Heart left ventricle (tissue), 11 donors: ENCODE data around the gene CLEC4M. TPM values are rescaled to one million over a fixed set of nuclear protein-coding genes. Genes with fewer than 3 reads are reported as not detected.

Source experiments
- polyA plus RNA-seq, 2 donors: library from polyadenylated mRNA; stranded (reverse); fragments of 200-250 nt; gene quantifications; one replicate each; pipeline ENCODE4 v1.2.3, GENCODE V29; 2013
- total RNA-seq, 9 donors: library from RNA; depleted of rRNA in 2 of 9; stranded (reverse); fragments of >200 nt in 2 of 9; fragmentation: NEBNext Ultra II Directional in 3 of 9; extraction: Animal tissue kit (Norgen Biotek cat#: 25700) in 3 of 9; gene quantifications; one replicate each; pipeline versions ENCODE4 v1.1.0 to v1.2.4, GENCODE V29; 2016 to 2023
- donor health status: ischemic (EF 13 %, LVEDD 7.1; RV severe dilation, severe dysfunction).
- donor health status: healthy with polysubstance abuse.
- donor health status: DM: no; HTN: yes; CAD: no.
- donor health status: DM: no; HTN: no; CAD: no.
- donor health status: ischemic (EF 25% LVEDD 5.7; RV mildly dilated, moderate dysfunction).
- donor health status: healthy.
- donor health status: DM: yes; HTN: yes; CAD: no.
- donor health status: PGD.
- donor health status: nonischemic (EF 23%, LVEDD 6.1; RV moderate dilation, normal function).

CLEC4M gene
- total and polyA plus RNA-seq, 11 donors, result not detected

Other genes starting within 250 kb of the CLEC4M start
- 100 to 1,000 TPM in 1 of 9 donors, 10 to 100 TPM in 8; 62.8 to 128 (median 74.4) TPM for gene ZNF358, start 247.1 kb upstream of the CLEC4M start, total RNA-seq
- gene ZNF358, start 247.1 kb upstream of the CLEC4M start, polyA plus RNA-seq, result 100 to 1,000 TPM in 1 of 2 donors, 10 to 100 TPM in 1; 49.3 to 159 TPM
- 10 to 100 TPM; 12.1 to 49.7 (median 14.9) TPM for gene MCOLN1, start 240.6 kb upstream of the CLEC4M start, total RNA-seq
- 10 to 100 TPM; 24.6 to 25.2 TPM for gene MCOLN1, start 240.6 kb upstream of the CLEC4M start, polyA plus RNA-seq
- 100 to 1,000 TPM in 1 of 9 donors, 10 to 100 TPM in 8; 41.4 to 105 (median 49.9) TPM for gene PNPLA6, start 227.5 kb upstream of the CLEC4M start, total RNA-seq
- gene PNPLA6, start 227.5 kb upstream of the CLEC4M start, polyA plus RNA-seq, result 10 to 100 TPM; 35.6 to 51.1 TPM
- 1 to 10 TPM in 3 of 9 donors, under 1 TPM in 6; 0.25 to 3.7 (median 0.83) TPM for gene CAMSAP3, start 167.4 kb upstream of the CLEC4M start, total RNA-seq
- under 1 TPM; 0.04 to 0.34 TPM for gene CAMSAP3, start 167.4 kb upstream of the CLEC4M start, polyA plus RNA-seq
- 10 to 100 TPM; 16.3 to 36.2 (median 23.6) TPM for gene XAB2, start 133.7 kb upstream of the CLEC4M start, total RNA-seq
- gene XAB2, start 133.7 kb upstream of the CLEC4M start, polyA plus RNA-seq, result 10 to 100 TPM; 19.9 to 25.0 TPM
- 100 to 1,000 TPM in 7 of 9 donors, 10 to 100 TPM in 2; 22.3 to 185 (median 136) TPM for gene PET100, start 133.4 kb upstream of the CLEC4M start, total RNA-seq
- gene PET100, start 133.4 kb upstream of the CLEC4M start, polyA plus RNA-seq, result 100 to 1,000 TPM in 1 of 2 donors, 10 to 100 TPM in 1; 55.4 to 405 TPM
- 1 to 10 TPM in 7 of 9 donors, under 1 TPM in 2; 0.54 to 3.0 (median 1.3) TPM for gene PCP2, start 129.5 kb upstream of the CLEC4M start, total RNA-seq
- under 1 TPM; 0.62 to 0.65 TPM for gene PCP2, start 129.5 kb upstream of the CLEC4M start, polyA plus RNA-seq
- gene STXBP2, start 126.1 kb upstream of the CLEC4M start, total RNA-seq, result 10 to 100 TPM in 2 of 9 donors, 1 to 10 TPM in 7; 1.2 to 46.7 (median 4.7) TPM
- 1 to 10 TPM; 4.2 to 6.7 TPM for gene STXBP2, start 126.1 kb upstream of the CLEC4M start, polyA plus RNA-seq
- 1 to 10 TPM in 1 of 9 donors, not detected in 8; 2.6 TPM for gene RETN, start 94.2 kb upstream of the CLEC4M start, total RNA-seq
- gene RETN, start 94.2 kb upstream of the CLEC4M start, polyA plus RNA-seq, result 1 to 10 TPM; 4.8 to 9.2 TPM
- 1 to 10 TPM in 1 of 9 donors, under 1 TPM in 5, not detected in 3; 0.16 to 1.4 (median 0.54) TPM for gene MCEMP1, start 86.2 kb upstream of the CLEC4M start, total RNA-seq
- gene MCEMP1, start 86.2 kb upstream of the CLEC4M start, polyA plus RNA-seq, result 1 to 10 TPM in 1 of 2 donors, under 1 TPM in 1; 0.34 to 1.1 TPM
- 100 to 1,000 TPM in 4 of 9 donors, 10 to 100 TPM in 5; 65.9 to 124 (median 96.9) TPM for gene TRAPPC5, start 82.4 kb upstream of the CLEC4M start, total RNA-seq
- gene TRAPPC5, start 82.4 kb upstream of the CLEC4M start, polyA plus RNA-seq, result 100 to 1,000 TPM in 1 of 2 donors, 10 to 100 TPM in 1; 60.1 to 170 TPM
- 1 to 10 TPM in 1 of 9 donors, under 1 TPM in 2, not detected in 6; 0.23 to 1.5 (median 0.54) TPM for gene FCER2, start 61.1 kb upstream of the CLEC4M start, total RNA-seq
- under 1 TPM; 0.06 to 0.15 TPM for gene FCER2, start 61.1 kb upstream of the CLEC4M start, polyA plus RNA-seq
- gene CLEC4G, start 31.1 kb upstream of the CLEC4M start, total RNA-seq, result 1 to 10 TPM in 4 of 9 donors, under 1 TPM in 4, not detected in 1; 0.29 to 6.4 (median 1.1) TPM
- under 1 TPM; 0.22 to 0.38 TPM for gene CLEC4G, start 31.1 kb upstream of the CLEC4M start, polyA plus RNA-seq
- 10 to 100 TPM in 2 of 9 donors, 1 to 10 TPM in 7; 1.3 to 56.2 (median 5.4) TPM for gene CD209, start 15.7 kb upstream of the CLEC4M start, total RNA-seq
- under 1 TPM; 0.53 to 0.75 TPM for gene CD209, start 15.7 kb upstream of the CLEC4M start, polyA plus RNA-seq
- 10 to 100 TPM; 18.2 to 41.9 (median 22.1) TPM for gene EVI5L, start 67.0 kb downstream of the CLEC4M start, total RNA-seq
- 10 to 100 TPM; 20.5 to 34.7 TPM for gene EVI5L, start 67.0 kb downstream of the CLEC4M start, polyA plus RNA-seq
- gene PRR36, start 111.1 kb downstream of the CLEC4M start, total RNA-seq, result under 1 TPM in 5 of 9 donors, not detected in 4; 0.07 to 0.27 (median 0.11) TPM
- under 1 TPM; 0.01 to 0.04 TPM for gene PRR36, start 111.1 kb downstream of the CLEC4M start, polyA plus RNA-seq
- 1 to 10 TPM in 4 of 9 donors, under 1 TPM in 5; 0.17 to 2.2 (median 1.00) TPM for gene LRRC8E, start 125.3 kb downstream of the CLEC4M start, total RNA-seq
- 1 to 10 TPM in 1 of 2 donors, under 1 TPM in 1; 0.27 to 2.6 TPM for gene LRRC8E, start 125.3 kb downstream of the CLEC4M start, polyA plus RNA-seq
- 10 to 100 TPM; 11.6 to 26.6 (median 23.5) TPM for gene MAP2K7, start 140.6 kb downstream of the CLEC4M start, total RNA-seq
- gene MAP2K7, start 140.6 kb downstream of the CLEC4M start, polyA plus RNA-seq, result 10 to 100 TPM; 22.2 to 35.5 TPM
- gene TGFBR3L, start 151.6 kb downstream of the CLEC4M start, total RNA-seq, result 10 to 100 TPM in 2 of 9 donors, 1 to 10 TPM in 7; 3.6 to 41.2 (median 8.0) TPM
- gene TGFBR3L, start 151.6 kb downstream of the CLEC4M start, polyA plus RNA-seq, result 1 to 10 TPM in 1 of 2 donors, under 1 TPM in 1; 0.76 to 3.5 TPM
- gene SNAPC2, start 157.1 kb downstream of the CLEC4M start, total RNA-seq, result 10 to 100 TPM in 4 of 9 donors, 1 to 10 TPM in 5; 6.8 to 16.7 (median 9.3) TPM
- 10 to 100 TPM; 10.4 to 28.9 TPM for gene SNAPC2, start 157.1 kb downstream of the CLEC4M start, polyA plus RNA-seq
- gene CTXN1, start 162.9 kb downstream of the CLEC4M start, total RNA-seq, result 1 to 10 TPM in 2 of 9 donors, under 1 TPM in 5, not detected in 2; 0.21 to 3.3 (median 0.32) TPM
- gene CTXN1, start 162.9 kb downstream of the CLEC4M start, polyA plus RNA-seq, result under 1 TPM in 1 of 2 donors, not detected in 1; 0.87 TPM
- 10 to 100 TPM; 55.9 to 99.9 (median 70.6) TPM for gene TIMM44, start 180.4 kb downstream of the CLEC4M start, total RNA-seq
- 100 to 1,000 TPM in 1 of 2 donors, 10 to 100 TPM in 1; 99.6 to 140 TPM for gene TIMM44, start 180.4 kb downstream of the CLEC4M start, polyA plus RNA-seq
- gene ELAVL1, start 242.4 kb downstream of the CLEC4M start, total RNA-seq, result 10 to 100 TPM; 31.4 to 62.0 (median 53.4) TPM
- gene ELAVL1, start 242.4 kb downstream of the CLEC4M start, polyA plus RNA-seq, result 10 to 100 TPM in 1 of 2 donors, 1 to 10 TPM in 1; 9.8 to 38.9 TPM